Stimulated activated CD4-positive, alpha-beta T cell treated with anti-CD3 and anti-CD28 coated beads, Interleukin-15, amount 100 ng/mL, for 48 hours (primary cell): ENCODE measurements around the gene XRCC4.
"Not testable (repeated sequence)": the region's sequence is repeated elsewhere in the genome, so short reads cannot be mapped to it uniquely, and the experiment has no call there.

Experiments
- DNase-seq, 2 donors: peaks; one replicate each; pipeline ENCODE4 v3.0.0-alpha.2; 2020; ENCODE audit warnings: low read depth in 2 of 2

Gene XRCC4

DNA sequence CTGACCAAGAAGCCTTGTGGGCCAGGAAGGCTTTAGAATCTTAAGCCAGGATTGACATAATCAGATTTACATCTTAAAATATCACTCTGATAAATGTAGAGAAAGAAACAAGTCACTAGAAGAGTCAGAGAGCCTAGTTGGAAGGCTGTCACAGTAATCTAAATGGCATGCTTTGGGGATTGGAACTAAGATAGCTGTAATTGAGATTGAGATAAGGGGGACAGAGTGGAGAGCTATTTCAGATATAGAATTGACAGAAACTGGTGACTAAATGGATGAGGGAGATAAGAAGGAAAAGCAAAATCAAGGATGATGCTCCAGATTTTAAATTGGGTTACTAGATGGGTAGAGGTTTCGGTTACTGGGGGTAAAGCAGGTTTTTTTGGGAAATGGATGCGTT is 100.5 kb downstream of the XRCC4 start:
- no peak for DNase-seq

- DNase-seq, result no peak
Observed at GRCh38 chr5:83179966-83180365, 102.6 kb downstream of the XRCC4 start.

GRCh38 chr5:83184534-83184933 is 107.2 kb downstream of the XRCC4 start:
- DNase-seq, result no peak

- no peak for DNase-seq
Observed at GRCh38 chr5:83192947-83193346, 115.6 kb downstream of the XRCC4 start.

- no peak for DNase-seq
Observed at GRCh38 chr5:83197326-83197967, 120.1 kb downstream of the XRCC4 start.

DNA sequence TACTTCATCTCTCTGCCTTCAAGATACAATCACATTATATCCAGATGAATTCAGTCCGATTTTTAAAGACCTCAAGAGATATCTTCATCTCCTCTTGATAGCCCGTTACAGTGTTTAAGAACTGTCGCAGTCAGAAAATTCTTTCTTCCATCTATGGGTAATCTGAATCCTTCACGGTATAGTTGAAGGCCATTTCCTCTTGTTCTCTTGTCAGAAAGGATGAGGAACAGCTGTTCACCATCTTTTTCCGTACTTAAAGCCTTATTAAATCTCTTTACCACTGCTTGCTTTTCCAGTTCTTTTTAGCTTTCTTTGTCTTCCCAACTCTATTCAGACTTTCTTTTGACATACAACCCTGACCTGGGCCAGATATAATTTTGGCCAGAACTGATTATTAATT is 121.8 kb downstream of the XRCC4 start:
- DNase-seq, result no peak

DNA sequence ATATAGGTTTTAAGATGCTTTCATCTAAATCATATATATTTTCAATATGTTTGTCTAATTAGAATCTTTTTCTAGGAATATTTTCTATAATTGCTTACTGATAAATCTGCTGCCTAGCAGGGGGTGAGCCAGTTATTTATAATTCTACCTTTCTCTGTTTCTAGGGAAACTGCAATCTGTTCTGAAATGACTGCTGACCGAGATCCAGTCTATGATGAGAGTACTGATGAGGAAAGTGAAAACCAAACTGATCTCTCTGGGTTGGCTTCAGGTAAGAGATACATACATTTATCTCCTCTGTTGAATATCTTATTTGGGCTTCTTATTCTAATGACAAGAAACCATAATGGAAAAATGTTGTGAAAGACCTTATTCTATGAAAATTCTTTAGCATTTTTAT is 127.3 kb downstream of the XRCC4 start:
- no peak for DNase-seq

GRCh38 chr5:83209963-83210362 is 132.6 kb downstream of the XRCC4 start:
- no peak for DNase-seq

GRCh38 chr5:83219077-83219476 is 141.7 kb downstream of the XRCC4 start:
- no peak for DNase-seq

DNA sequence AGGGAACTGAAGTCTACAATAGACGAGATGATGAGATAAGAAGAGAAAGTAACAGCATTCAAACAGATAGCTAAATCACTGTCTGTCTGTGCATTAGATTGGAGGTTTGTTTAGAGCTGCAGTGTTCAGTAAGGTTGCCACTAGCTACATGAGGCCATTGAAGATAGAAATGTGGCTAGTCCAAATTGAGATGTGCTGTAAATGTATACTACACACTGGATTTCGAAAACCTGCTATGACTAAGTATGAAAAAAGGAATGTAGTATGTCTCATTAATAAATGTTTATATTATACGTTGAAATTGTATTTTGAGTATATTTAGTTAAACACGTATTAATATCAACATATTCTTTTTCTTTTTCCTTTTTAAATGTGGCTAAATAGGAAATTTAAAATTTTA is 142.1 kb downstream of the XRCC4 start:
- no peak for DNase-seq

GRCh38 chr5:83220331-83220730 is 143.0 kb downstream of the XRCC4 start:
- DNase-seq, result no peak

- DNase-seq, result no peak
Observed at GRCh38 chr5:83222906-83223305, 145.6 kb downstream of the XRCC4 start.

DNA sequence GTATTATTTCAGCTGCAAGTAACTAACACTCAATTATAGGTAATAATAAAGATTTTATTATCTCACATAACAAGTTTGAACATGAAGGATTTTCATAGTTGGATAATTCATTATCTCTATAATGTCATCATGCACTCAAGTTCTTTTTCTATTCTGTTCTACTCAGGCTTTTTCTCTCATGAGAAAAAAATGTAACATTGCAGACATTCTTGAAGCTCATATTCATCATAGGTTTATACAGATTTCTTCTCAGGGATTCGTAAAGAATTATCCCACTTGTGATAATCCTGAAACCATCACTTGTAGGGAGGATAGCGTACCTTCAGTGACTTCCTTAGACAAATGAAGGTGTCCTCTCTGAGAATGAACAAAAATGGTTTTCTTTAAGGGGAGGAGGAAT is 150.3 kb downstream of the XRCC4 start:
- no peak for DNase-seq

- DNase-seq, result no peak
Observed at GRCh38 chr5:83230511-83230910, 153.2 kb downstream of the XRCC4 start.

DNA sequence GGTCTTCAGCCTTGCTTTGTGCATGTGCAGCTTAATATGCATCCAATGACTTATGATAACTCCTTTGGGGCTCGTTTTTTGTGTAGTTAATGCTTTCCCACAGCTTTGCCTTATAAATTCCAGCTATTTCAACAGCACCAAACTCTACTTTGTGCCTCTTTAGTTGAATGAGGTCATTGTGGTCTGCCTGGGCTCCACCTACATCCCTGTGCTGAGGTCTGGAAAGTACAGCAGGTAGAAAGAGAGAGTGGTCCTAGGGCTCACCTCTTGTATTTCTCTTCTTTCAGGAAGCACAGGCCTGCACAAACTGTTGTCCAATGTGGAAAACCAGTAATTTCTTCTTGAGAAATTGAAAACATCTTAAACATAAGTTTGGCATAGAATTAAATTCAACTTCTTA is 167.2 kb downstream of the XRCC4 start:
- no peak for DNase-seq

- no peak for DNase-seq
Observed at GRCh38 chr5:83245037-83245436, 167.7 kb downstream of the XRCC4 start.

DNA sequence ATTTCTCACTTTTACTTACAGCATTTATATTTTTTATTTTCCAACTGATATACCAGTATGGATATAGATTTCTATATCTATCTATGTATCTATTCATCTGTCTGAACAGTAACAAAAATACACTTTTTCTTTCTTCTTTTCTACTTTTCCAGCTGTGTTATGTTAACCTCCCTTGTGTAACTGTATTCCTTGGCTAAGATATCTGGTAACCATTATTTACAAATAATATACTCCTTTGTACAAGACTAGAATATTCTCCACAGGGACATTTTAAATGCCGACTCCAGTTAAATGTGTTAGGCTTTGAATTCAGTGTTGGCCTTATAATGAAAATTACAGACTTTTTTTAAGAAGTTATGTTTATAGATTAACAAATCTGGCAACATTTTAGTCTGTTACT is 168.7 kb downstream of the XRCC4 start:
- no peak for DNase-seq

- no peak for DNase-seq
Observed at GRCh38 chr5:83249156-83249555, 171.8 kb downstream of the XRCC4 start.

- DNase-seq, result no peak
Observed at GRCh38 chr5:83251849-83252248, 174.5 kb downstream of the XRCC4 start.

DNA sequence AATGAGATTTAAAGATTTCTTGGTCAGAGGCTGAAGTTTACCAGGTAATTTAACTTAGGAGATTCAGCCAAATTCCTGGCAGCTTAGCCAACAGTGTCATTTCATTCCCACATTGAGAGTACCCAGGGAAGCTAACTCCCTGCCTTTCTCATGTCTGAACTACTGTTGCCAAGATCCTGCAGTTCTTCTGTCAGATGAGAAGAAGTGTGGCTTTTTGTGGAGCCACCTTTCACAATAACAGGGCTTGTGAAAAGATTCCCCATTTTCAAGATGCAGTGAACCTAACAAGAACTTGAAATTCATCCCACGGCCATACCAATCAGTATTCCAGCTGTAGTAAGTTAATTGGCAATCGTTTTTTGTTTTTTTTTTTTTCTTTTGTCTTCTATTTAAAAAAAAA is 176.4 kb downstream of the XRCC4 start:
- no peak for DNase-seq

DNA sequence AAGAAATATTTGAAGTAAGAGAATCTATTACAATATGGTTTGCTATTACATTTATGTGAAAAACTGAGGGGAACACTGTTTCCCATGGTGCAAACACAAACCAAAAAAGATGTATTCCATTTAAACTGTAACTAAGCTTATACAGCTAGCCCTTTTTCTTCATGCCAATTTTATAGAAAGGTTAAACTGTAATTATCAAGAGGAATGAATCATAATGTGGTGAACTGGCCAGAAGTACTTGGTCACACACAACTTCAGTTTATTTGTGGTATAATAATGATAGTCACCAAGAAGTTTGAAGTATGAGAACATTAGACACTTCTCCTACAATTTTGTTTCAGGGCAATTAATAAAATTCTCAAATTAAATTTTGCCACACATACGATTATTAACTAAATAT is 177.9 kb downstream of the XRCC4 start:
- DNase-seq, result no peak

DNA sequence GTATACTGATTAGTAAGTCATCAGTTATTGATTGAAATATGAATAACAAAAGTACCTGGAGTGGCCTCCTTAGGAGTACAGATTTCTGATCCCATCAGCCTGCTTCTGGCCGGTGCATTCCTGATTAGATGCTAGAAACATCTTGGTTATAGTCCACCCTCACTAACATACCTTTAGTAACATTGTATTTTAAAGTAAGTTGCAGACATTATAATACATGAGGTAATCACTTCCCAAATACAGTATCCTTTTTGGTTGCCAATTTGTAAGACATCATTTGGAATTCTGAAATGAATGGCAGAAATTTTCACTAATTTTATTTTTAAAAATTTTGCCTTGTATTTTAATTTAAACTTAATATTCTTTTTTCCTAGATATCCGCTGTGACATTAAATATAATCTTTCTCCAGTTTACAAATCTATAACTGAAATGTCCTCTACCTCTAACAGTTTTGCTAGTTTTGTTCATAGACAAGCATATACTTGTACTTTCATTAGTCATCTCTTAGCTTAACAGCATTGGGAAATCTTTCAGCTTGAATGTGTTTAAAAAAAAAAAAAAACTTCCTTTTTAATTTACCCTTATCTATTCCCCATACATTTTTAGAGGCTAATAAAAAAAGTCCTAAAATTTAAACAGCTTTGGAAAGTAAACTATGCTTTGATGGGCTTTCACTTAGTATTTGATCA is 178.9 kb downstream of the XRCC4 start:
- DNase-seq, result no peak

- not testable (repeated sequence) for DNase-seq
Observed at GRCh38 chr5:83257684-83258083, 180.3 kb downstream of the XRCC4 start.

GRCh38 chr5:83265318-83265717 is 188.0 kb downstream of the XRCC4 start:
- no peak for DNase-seq
